LNCAP (cell line): Measurements from ENCODE around the gene GGA3.

ENCODE experiments used
- CTCF ChIP-seq: fragments of 450-650 bp; IDR thresholded peaks from 2 replicates; pipeline ENCODE4 v1.5.1; 2017; ENCODE audit warnings: mild to moderate bottlenecking

The GGA3 gene

GRCh38 chr17:75277664-75278071 is 16.3 kb upstream of the GGA3 start:
- TF ChIP-seq CTCF = no peak

DNA sequence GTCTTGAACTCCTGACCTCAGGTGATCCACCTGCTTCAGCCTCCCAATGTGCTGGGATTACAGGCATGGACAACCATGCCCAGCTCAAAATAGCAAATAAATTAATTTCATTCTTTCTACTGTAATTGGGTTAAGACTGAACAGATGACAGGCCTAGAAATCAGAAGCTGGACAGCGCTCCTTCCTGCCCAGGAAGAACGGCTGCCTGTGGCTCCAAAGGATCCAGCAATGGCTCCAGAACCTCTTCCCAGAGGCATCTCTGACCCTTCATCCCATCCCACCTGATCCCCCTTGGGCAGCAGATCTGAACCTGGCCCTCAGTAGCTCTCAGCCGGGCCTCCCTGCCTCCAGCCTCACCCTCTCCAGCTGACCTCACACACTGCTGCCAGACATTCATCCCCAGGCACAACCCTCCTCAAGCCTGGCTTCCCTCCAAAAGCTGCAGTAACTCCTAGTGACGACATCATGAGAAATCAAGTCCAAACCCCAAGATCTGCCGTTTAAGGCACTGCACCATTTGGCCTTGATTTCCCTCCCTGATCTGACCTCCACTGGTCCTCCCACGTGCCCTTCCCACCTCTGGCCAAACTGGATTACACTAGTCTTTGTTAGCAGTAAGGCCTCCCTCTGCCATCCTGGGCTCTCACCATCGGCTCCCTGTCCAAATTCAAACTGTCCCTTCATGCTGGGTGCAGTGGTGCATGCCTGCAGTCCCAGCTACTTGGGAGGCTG is 12.7 kb upstream of the GGA3 start:
- no peak for TF ChIP-seq CTCF

- TF ChIP-seq CTCF = no peak
Measured at GRCh38 chr17:75272848-75273184, 11.4 kb upstream of the GGA3 start.

DNA sequence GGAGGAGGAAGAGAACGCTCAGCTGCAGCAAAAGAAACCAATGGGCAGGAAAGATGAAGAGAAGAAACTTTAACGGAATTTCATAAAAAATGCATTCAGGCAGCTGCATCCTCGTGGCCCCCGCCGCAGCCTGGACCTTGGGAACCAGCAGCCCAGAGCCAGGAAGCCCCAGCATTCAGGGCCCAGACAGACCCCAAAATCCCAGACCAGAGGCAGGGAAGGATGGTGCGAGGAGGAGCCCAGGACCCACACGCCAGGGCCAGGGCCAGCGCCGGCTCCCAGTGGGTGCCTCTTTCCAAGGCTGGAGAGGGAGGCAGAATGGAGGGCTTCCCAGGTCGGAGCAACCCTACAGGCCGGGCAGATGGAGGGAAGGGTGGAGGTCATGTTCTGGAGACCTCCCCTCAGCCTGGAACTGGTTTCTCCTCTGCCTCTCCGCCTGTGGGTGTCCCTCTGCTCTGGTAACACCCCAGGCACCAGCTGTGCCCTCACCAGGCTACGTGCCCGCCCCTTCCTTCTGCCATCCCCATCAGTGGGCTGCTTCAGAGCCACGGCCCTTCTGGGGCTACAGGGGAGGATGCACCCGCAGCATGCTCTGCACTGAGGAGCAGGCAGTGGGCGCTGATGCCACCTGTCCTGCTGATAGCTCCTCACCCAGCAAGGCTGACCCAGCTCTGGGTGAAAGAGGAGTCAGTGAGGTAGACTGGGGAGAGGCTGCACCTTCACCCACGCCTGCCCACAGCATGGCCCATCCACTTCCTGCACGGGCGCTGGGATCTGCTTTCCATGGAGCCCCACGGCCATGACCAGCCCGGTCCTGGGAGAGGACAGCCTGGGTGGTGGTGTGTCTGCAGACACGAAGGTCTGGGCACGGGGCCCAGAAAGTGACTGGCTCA is 10.8 kb upstream of the GGA3 start:
- TF ChIP-seq CTCF = no peak

- peak; percentile 92 for TF ChIP-seq CTCF
Measured at GRCh38 chr17:75271233-75271954, 10.0 kb upstream of the GGA3 start.

- TF ChIP-seq CTCF = no peak
Measured at GRCh38 chr17:75270966-75271232, 9.5 kb upstream of the GGA3 start, which contains the start of gene MIF4GD. Gene MIF4GD, minus strand, starts transcription at chr17:75271231. Its CDS starts 1,036 bp downstream, at chr17:75270195.

DNA sequence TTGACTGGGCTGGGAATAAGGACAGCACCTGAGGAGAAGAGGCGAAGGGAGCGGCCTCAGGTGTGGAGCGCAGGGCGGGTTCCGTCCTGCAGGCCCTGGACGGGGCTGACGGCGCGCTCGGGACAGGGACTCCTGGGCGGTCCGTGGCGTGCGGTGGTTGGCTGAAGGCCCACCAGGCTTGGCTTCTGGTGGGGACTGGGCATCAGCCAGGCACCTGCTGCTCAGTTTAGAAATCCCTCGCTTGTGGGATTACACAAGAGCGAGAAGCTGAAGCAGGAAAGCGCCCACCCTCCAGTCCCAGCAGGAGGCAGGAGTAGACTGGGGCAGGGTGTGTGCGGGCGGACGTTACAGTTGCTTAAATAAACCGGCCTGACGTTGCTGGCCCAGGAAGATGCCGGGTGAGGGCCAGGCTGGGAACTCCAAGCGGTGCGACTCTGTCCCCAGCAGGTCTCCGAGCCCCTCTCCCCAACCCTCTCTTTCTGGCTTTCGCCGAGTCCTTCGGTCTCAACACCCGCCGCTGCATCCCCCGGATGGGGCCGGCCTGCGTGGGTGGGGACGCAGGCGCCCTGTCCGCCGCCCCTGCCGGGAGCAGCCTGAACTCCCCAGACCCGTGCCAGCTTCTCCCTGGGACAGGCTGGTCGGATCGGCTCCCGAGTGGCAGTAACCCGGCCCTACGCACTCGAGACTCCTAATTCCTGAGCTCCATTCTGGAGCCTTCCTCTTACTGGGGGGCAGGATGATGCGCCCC is 9.0 kb upstream of the GGA3 start:
- no peak for TF ChIP-seq CTCF
